ENCODE results near the gene RPL37A.

Gene RPL37A

DNA sequence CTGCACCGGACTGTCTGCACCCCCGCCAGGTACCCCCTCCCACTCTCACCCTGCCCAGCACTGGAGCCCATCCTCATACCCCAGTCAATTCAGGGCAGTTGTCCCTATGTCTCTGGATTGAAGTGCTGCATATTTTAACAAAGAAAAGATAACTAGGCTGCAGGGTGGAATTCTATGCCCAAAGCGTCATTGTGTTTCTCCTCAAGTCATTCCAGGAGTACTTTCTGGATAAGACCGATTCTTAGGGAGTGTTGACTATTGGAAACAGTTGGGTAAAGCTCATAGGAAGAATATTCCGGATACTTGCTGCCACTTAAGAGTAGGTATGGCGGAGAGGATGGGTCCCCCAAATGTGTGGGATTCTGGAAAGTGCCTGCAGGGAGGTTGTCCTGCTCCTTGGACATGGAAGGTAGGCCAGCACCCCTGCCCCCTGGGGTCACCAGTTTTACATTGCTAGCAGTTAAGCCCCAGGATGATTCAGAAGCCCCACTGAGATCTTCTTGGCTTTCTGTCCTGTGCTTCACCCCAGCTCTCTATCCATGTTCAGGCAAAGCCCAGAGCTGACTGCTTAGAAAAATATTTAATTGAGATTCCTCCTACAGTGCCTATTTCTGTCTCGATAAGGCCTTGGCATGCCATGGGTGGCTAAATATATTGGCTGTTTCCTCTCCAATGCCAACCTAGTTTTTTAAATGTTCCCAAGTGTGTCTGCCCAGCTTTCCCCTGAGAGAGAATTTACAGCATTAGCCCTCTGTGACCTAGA, 48.2 kb downstream of the RPL37A start:
- DNase-seq: no peak
- Mint-ChIP-seq H3K4me1 (no peaks in the 10 kb centered on the region), H3K9me3 (no peaks in the 10 kb centered on the region), H3K27ac (no peak overlapping the region), H3K27me3 (peaks cover 23% of the 10 kb centered on the region), H3K4me3 (no peak overlapping the region)
- no peak for ATAC-seq

DNA sequence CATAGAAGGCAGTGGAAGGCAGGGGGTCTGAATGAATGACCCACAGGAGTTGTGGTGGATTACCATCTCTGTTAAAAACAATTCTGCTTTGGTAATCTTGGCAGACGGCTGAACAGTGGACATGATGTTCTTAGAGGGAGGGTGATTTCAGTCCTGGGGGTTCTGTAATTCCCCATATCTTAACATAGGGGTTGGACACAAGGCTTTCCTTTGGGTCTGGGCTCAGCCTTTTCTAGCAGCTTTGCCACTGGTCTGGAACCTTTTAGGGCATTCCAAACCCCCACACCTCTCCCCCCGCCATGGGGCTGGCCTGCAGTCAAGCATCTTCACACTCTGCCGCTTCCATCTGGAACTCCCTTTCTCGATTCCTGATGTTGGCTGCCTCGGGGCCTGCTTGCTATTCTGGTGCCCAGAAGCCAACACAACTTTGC, 50.3 kb downstream of the RPL37A start:
- ATAC-seq (no peak), DNase-seq (no peak)
- Mint-ChIP-seq H3K27ac (no peak overlapping the region), H3K4me3 (no peak overlapping the region), H3K9me3 (no peaks in the 10 kb centered on the region), H3K27me3 (peaks cover 23% of the 10 kb centered on the region), H3K4me1 (no peaks in the 10 kb centered on the region)

DNA sequence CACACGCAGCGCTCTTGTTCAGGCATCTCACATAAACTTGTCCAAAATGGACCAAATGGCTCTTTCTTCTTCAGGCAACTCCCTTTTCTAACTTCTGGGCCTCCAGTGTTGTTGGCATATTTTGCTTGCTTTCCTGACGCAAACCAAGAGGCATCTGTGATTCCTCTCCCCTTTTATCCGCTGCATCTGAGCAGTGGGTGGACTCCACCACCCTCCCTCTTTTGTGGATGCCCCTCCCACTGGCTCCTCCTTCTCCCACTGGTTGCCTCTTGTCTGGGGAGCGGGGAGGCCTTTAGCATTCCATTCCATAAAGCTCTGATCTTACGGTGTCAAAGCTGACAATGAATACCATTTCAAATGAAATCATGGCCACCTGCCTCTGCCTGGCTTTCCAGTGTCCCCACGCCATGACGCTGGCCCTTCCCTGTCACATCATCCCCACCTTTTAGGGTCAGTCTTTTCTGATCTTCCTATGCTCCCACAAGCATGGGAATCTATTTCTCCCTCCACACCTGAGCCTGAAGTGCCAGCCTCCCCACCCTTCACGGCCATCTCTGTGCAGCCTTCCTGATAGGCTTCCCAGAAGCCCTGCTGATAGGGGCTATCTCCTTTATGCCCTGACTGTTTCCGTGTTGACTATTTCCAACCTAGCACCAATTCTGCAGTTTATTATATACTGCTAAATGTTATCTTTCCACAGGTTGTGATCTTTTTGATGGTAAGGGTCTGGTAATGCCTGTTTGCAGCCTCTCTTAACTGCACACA, 51.5 kb downstream of the RPL37A start:
- Mint-ChIP-seq H3K27ac (no peak overlapping the region), H3K27me3 (peaks cover 17% of the 10 kb centered on the region)

DNA sequence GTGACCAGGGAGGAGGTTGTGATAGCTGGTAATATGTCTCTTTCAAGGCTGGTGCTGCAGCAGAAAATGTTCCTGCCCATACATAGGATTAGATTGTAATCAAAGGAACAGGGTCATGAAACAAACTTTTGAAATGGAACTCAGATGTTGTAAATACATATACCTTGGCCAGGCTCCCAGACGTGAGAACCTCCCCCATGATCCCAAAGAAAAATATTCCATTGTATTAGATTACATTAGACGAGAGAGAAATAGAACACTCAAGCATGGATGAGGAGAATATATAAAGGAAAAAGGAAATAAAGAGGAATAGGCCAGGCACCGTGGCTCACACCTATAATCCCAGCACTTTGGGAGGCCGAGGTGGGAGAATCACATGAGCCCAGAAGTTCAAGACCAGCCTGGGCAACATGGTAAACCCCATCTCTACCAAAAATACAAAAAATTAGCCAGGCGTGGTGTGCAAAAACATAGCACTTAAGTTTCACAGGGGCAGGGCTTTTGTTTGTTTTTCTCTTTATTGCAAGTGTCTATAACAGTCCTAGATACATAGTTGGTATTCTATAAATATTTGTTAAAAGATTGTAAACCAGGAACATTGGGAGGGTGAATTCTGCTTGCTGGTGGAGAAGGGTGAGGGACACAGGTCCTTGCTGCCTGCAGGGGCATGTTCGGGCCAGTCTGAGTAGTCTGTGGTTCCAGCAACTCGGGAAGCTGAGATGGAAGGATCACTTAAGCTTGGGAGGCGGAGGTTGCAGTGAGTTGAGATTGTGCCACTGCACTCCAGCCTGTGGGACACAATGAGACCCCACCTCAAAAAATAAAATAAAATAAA, 52.8 kb downstream of the RPL37A start:
- Mint-ChIP-seq H3K27ac (no peak overlapping the region), H3K27me3 (peaks cover 10% of the 10 kb centered on the region), H3K4me1 (peaks cover 14% of the 10 kb centered on the region), H3K4me3 (no peak overlapping the region), H3K9me3 (no peaks in the 10 kb centered on the region)
- DNase-seq (no peak), ATAC-seq (no peak)

More for the DNA sequence above, 51.5 kb downstream of the RPL37A start:
- DNase-seq (no peak), ATAC-seq (no peak)
- peaks cover 11% of the 10 kb centered on the region for H3K4me1 Mint-ChIP-seq
- no peaks in the 10 kb centered on the region for H3K9me3 Mint-ChIP-seq
- H3K4me3 Mint-ChIP-seq: no peak overlapping the region

DNA sequence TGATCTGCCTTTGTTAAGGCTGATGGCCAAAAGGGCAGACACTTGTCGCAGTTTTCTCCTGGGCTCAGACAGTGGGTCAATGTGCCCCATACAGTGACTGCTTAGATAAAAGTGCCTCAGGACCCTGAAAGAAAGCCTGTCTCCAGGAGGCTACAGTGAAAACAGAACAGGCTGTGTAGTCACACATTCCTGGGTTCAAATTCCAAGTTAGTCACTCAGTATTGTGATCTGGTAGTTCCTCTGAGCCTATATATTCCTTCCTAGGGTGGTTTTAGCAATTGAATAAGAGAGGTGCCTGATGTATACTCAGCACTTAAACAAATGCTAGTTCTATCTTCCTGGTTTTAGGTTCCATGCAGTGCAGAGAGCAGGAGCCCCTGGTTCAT, 54.4 kb downstream of the RPL37A start:
- Mint-ChIP-seq H3K9me3 (no peaks in the 10 kb centered on the region), H3K4me1 (peaks cover 14% of the 10 kb centered on the region)
- no peak for DNase-seq

More for the DNA sequence above, 54.4 kb downstream of the RPL37A start:
- H3K4me3 Mint-ChIP-seq: no peak overlapping the region
- peaks cover 10% of the 10 kb centered on the region for H3K27me3 Mint-ChIP-seq
- no peak for ATAC-seq
- H3K27ac Mint-ChIP-seq: no peak overlapping the region

All from stimulated activated naive CD8-positive, alpha-beta T cell treated with anti-CD3 and anti-CD28 coated beads, Interleukin-15, amount 100 ng/mL, for 72 hours (primary cell).